Fibroblast of lung (primary cell): ENCODE measurements around the gene PRKAG2. TPM values are rescaled to one million over a fixed set of nuclear protein-coding genes. Genes with fewer than 3 reads are reported as not detected.

Source experiments
- DNase-seq, 2 donors: peaks; one replicate each; pipeline versions ENCODE4 v3.0.0 to v3.0.0-alpha.2; 2010; ENCODE audit warnings: low read depth in 2 of 2
- H2AFZ ChIP-seq: 2 replicates; pipeline ENCODE4 v1.5.1; 2012; ENCODE audit warnings: low read length, control low read depth, inconsistent platforms
- H3K27ac ChIP-seq: 2 replicates; pipeline ENCODE4 v1.5.1; 2011; ENCODE audit warnings: low read length, control low read depth; ENCODE audit not compliant: insufficient read depth
- H3K27me3 ChIP-seq: 2 replicates; pipeline ENCODE4 v1.5.1; 2011; ENCODE audit warnings: mild to moderate bottlenecking, low read length; ENCODE audit not compliant: control insufficient read depth, insufficient read depth
- H3K36me3 ChIP-seq: 2 replicates; pipeline ENCODE4 v1.5.1; 2011; ENCODE audit warnings: low read length; ENCODE audit not compliant: control insufficient read depth, insufficient read depth
- H3K4me1 ChIP-seq: 2 replicates; pipeline ENCODE4 v1.5.1; 2011; ENCODE audit warnings: low read length; ENCODE audit not compliant: control insufficient read depth, insufficient read depth; ENCODE audit errors: extremely low read depth
- H3K4me2 ChIP-seq: 2 replicates; pipeline ENCODE4 v1.5.1; 2011; ENCODE audit warnings: low read length, control low read depth; ENCODE audit not compliant: insufficient read depth; ENCODE audit errors: extremely low read depth
- H3K4me3 ChIP-seq, 4 experiments: fragments of 200-600 bp in 1 of 4; sonication (generic) in 1 of 4; replicated peaks in 1 of 4; 2 replicates each; pipeline ENCODE4 v1.5.1; 2011 to 2016; ENCODE audit warnings: low read length in 4 of 4, low read depth in 3 of 4, mild to moderate bottlenecking in 3 of 4, control low read depth in 2 of 4, inconsistent platforms in 1 of 4, mixed read lengths in 1 of 4; ENCODE audit not compliant: insufficient read depth in 1 of 4; ENCODE audit errors: control extremely low read depth in 1 of 4
- H3K79me2 ChIP-seq: 2 replicates; pipeline ENCODE4 v1.5.1; 2012; ENCODE audit warnings: mild to moderate bottlenecking, low read length, inconsistent platforms; ENCODE audit not compliant: control insufficient read depth, insufficient read depth
- H3K9ac ChIP-seq: 2 replicates; pipeline ENCODE4 v1.5.1; 2011; ENCODE audit warnings: mild to moderate bottlenecking, low read length, control low read depth; ENCODE audit not compliant: insufficient read depth
- H3K9me3 ChIP-seq: 2 replicates; pipeline ENCODE4 v1.5.1; 2012; ENCODE audit warnings: low read depth, low read length; ENCODE audit not compliant: control insufficient read depth, insufficient read depth
- H4K20me1 ChIP-seq: 2 replicates; pipeline ENCODE4 v1.5.1; 2011; ENCODE audit warnings: low read length; ENCODE audit not compliant: control insufficient read depth, insufficient read depth; ENCODE audit errors: extremely low read depth
- EZH2 ChIP-seq: IDR thresholded peaks from 2 replicates; pipeline ENCODE4 v1.5.1; 2012; ENCODE audit warnings: low read length, control low read depth, mild to moderate bottlenecking; ENCODE audit errors: missing control alignments
- polyA plus RNA-seq, 2 donors: library from polyadenylated mRNA; depleted of rRNA in 1 of 2; stranded (reverse) in 1 of 2; unstranded in 1 of 2; fragments of >200 nt; gene quantifications; 2 replicates each; pipeline ENCODE4 v1.2.1, GENCODE V29; 2011 to 2012; ENCODE audit warnings: missing spikeins in 1 of 2
- total RNA-seq: library from RNA; depleted of rRNA; stranded (reverse); fragments of >200 nt; gene quantifications from 2 replicates; pipeline ENCODE4 v1.2.1, GENCODE V29; 2014
- TF ChIP-seq, protein P1 (sequence below), 2 donors: IDR thresholded peaks in 1 of 2; conservative IDR thresholded peaks in 1 of 2; 1 replicate in 1 of 2; 2 replicates in 1 of 2; pipeline ENCODE4 v1.5.1; 2011 to 2012; ENCODE audit warnings: low read length in 2 of 2, control low read depth in 1 of 2, inconsistent platforms in 1 of 2, low read depth in 1 of 2, mild to moderate bottlenecking in 1 of 2

Gene PRKAG2
- total and polyA plus RNA-seq, 2 donors (not counting 1 experiment from before 2014, with no cell fraction given): 11.9 to 56.7 TPM

GRCh38 chr7:151644554-151644953 is 232.4 kb downstream of the PRKAG2 start:
- no peak for DNase-seq
- peaks cover 6% of the 10 kb centered on the region for H3K4me1 ChIP-seq
- H3K79me2 ChIP-seq: no peaks in the 10 kb centered on the region
- H4K20me1 ChIP-seq: no peaks in the 10 kb centered on the region
- H3K4me3 ChIP-seq: no peak overlapping the region
- no peak overlapping the region for H3K9ac ChIP-seq
- no peak for TF ChIP-seq EZH2
- TF ChIP-seq, protein P1, sequence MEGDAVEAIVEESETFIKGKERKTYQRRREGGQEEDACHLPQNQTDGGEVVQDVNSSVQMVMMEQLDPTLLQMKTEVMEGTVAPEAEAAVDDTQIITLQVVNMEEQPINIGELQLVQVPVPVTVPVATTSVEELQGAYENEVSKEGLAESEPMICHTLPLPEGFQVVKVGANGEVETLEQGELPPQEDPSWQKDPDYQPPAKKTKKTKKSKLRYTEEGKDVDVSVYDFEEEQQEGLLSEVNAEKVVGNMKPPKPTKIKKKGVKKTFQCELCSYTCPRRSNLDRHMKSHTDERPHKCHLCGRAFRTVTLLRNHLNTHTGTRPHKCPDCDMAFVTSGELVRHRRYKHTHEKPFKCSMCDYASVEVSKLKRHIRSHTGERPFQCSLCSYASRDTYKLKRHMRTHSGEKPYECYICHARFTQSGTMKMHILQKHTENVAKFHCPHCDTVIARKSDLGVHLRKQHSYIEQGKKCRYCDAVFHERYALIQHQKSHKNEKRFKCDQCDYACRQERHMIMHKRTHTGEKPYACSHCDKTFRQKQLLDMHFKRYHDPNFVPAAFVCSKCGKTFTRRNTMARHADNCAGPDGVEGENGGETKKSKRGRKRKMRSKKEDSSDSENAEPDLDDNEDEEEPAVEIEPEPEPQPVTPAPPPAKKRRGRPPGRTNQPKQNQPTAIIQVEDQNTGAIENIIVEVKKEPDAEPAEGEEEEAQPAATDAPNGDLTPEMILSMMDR (conservative IDR thresholded peaks at IDR 0.05 in 1 of 2, IDR thresholded peaks at IDR 0.05 in 1 of 2; ENCODE audit: low read depth in 1 of 2, low read length in 2 of 2): no peak
- no peaks in the 10 kb centered on the region for H3K9me3 ChIP-seq
- H3K27ac ChIP-seq: no peak overlapping the region
- H2AFZ ChIP-seq: no peak overlapping the region
- no peaks in the 10 kb centered on the region for H3K27me3 ChIP-seq
- no peaks in the 10 kb centered on the region for H3K36me3 ChIP-seq
- no peak overlapping the region for H3K4me2 ChIP-seq

DNA sequence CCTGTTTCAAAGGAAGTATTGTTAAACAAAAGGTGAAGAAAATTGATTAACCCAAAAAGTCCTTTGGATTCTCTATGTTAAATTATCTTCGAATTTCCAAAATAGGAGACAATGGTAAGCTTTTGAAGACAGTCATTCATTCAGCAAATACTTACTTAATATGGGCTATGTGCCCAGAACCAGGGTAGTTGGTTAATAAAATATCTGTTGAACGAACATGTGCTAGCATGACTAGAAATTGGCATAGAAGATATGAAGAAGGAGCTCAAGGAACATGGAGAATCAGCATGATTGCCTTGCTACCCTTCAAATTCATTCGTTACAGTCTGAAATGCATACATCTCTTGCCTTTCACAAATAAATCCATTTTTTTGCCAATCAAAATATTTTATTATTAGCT is 234.2 kb downstream of the PRKAG2 start:
- H3K9ac ChIP-seq: no peak overlapping the region
- H4K20me1 ChIP-seq: no peaks in the 10 kb centered on the region
- no peak overlapping the region for H2AFZ ChIP-seq
- H3K79me2 ChIP-seq: no peaks in the 10 kb centered on the region
- H3K9me3 ChIP-seq: no peaks in the 10 kb centered on the region
- no peak overlapping the region for H3K4me2 ChIP-seq
- no peaks in the 10 kb centered on the region for H3K27me3 ChIP-seq
- H3K4me3 ChIP-seq: no peak overlapping the region
- H3K27ac ChIP-seq: no peak overlapping the region
- H3K4me1 ChIP-seq: peaks cover 3% of the 10 kb centered on the region
- no peak for DNase-seq
- TF ChIP-seq EZH2: no peak
- TF ChIP-seq, protein P1 (conservative IDR thresholded peaks at IDR 0.05 in 1 of 2, IDR thresholded peaks at IDR 0.05 in 1 of 2; ENCODE audit: low read depth in 1 of 2, low read length in 2 of 2): no peak
- H3K36me3 ChIP-seq: no peaks in the 10 kb centered on the region

GRCh38 chr7:151641587-151641986 is 235.3 kb downstream of the PRKAG2 start:
- H2AFZ ChIP-seq: no peak overlapping the region
- no peaks in the 10 kb centered on the region for H3K36me3 ChIP-seq
- TF ChIP-seq, protein P1 (conservative IDR thresholded peaks at IDR 0.05 in 1 of 2, IDR thresholded peaks at IDR 0.05 in 1 of 2; ENCODE audit: low read depth in 1 of 2, low read length in 2 of 2): no peak
- no peak for TF ChIP-seq EZH2

More at GRCh38 chr7:151641587-151641986, 235.3 kb downstream of the PRKAG2 start:
- H3K9ac ChIP-seq: no peak overlapping the region
- DNase-seq: no peak
- H3K27ac ChIP-seq: no peak overlapping the region
- H3K79me2 ChIP-seq: no peaks in the 10 kb centered on the region
- H4K20me1 ChIP-seq: no peaks in the 10 kb centered on the region
- H3K9me3 ChIP-seq: no peaks in the 10 kb centered on the region
- no peaks in the 10 kb centered on the region for H3K27me3 ChIP-seq
- H3K4me3 ChIP-seq: no peak overlapping the region
- H3K4me2 ChIP-seq: no peak overlapping the region
- peaks cover 8% of the 10 kb centered on the region for H3K4me1 ChIP-seq
